ENCODE data around the gene ELP5. TPM values are rescaled to one million over a fixed set of nuclear protein-coding genes. Genes with fewer than 3 reads are reported as not detected.

Gene ELP5
- total and polyA plus RNA-seq, 10 of the 15 experiments (the other 5 are each of a cell fraction or from before 2014, with no cell fraction given), result 41.1 to 109 (median 77.5) TPM

DNA sequence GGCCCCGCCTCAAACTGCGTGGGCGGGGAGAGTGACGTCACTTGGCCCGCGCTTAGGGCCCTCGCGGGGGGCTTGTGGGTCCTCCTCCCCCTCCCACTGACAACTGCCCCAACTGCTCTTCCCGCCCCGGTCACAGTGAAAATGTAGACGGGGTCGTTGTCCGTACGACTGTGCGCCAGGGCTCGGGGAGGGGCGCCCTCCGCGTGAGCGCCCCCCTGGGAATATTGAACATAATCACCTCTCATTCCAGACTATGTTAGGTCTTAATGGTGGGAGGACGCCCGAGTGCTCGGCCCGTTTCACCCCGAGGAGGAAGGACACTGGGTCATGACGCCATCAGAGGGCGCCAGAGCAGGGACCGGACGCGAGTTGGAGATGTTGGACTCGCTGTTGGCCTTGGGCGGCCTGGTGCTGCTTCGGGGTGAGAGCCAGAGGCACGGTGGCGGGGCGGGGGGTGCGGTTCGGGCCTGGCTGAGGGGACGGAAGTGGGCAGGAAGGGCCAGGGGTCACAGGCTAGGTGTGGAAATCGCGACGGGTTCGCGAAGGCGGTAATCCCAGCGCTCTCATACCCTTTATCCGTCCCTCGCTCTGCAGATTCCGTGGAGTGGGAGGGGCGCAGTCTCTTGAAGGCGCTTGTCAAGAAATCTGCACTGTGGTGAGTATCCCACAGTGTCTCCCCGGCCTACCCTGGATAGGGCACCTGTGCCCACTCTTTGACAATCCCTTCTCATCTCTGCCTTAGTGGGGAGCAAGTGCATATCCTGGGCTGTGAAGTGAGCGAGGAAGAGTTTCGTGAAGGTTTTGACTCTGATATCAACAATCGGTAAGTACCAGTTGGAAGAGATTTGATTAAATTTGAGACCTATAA is at the start of gene ELP5 (continued):
- no peak for TF ChIP-seq ZBTB11 (CRISPR knock-in tag; IDR thresholded peaks at IDR 0.05)
- TF ChIP-seq WRNIP1 (IDR thresholded peaks at IDR 0.05; ENCODE audit: borderline replicate concordance, low read depth, low read length), result no peak
- TF ChIP-seq ZZZ3 (IDR thresholded peaks at IDR 0.05; ENCODE audit: control insufficient read depth, insufficient read length, low read depth), result no peak
- peak; percentile 28 for TF ChIP-seq MYC (IDR thresholded peaks at IDR 0.05; ENCODE audit: insufficient read depth, insufficient read length, insufficient replicate concordance, low read length, severe bottlenecking)
- no peak for TF ChIP-seq KAT2A (conservative IDR thresholded peaks at IDR 0.05; ENCODE audit: control insufficient read depth, low read depth, low read length)
- TF ChIP-seq EED (IDR thresholded peaks at IDR 0.05; ENCODE audit: low read depth), result 0 out of 2 replicates have a peak, but pooled peaks have one; percentile 14
- no peak for TF ChIP-seq CHD4 (IDR thresholded peaks at IDR 0.05)
- TF ChIP-seq PRDM15 (CRISPR knock-in tag; IDR thresholded peaks at IDR 0.05), result no peak
- no peak for TF ChIP-seq EZH2 (IDR thresholded peaks at IDR 0.05; ENCODE audit: borderline replicate concordance, control insufficient read depth, low read depth, low read length)
- no peak for TF ChIP-seq SREBF1 (IDR thresholded peaks at IDR 0.05; ENCODE audit: low read length)
- TF ChIP-seq JUNB (IDR thresholded peaks at IDR 0.05), result no peak
- TF ChIP-seq SMC3 (IDR thresholded peaks at IDR 0.05; ENCODE audit: borderline replicate concordance, low read length), result no peak
- no peak for TF ChIP-seq SUZ12 (IDR thresholded peaks at IDR 0.05; ENCODE audit: unreplicated experiment)
- TF ChIP-seq, protein P1, sequence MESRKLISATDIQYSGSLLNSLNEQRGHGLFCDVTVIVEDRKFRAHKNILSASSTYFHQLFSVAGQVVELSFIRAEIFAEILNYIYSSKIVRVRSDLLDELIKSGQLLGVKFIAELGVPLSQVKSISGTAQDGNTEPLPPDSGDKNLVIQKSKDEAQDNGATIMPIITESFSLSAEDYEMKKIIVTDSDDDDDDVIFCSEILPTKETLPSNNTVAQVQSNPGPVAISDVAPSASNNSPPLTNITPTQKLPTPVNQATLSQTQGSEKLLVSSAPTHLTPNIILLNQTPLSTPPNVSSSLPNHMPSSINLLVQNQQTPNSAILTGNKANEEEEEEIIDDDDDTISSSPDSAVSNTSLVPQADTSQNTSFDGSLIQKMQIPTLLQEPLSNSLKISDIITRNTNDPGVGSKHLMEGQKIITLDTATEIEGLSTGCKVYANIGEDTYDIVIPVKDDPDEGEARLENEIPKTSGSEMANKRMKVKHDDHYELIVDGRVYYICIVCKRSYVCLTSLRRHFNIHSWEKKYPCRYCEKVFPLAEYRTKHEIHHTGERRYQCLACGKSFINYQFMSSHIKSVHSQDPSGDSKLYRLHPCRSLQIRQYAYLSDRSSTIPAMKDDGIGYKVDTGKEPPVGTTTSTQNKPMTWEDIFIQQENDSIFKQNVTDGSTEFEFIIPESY (IDR thresholded peaks at IDR 0.05), result no peak
- TF ChIP-seq CEBPB (IDR thresholded peaks at IDR 0.05; ENCODE audit: borderline replicate concordance in 1 of 2, low read depth in 2 of 2, low read length in 2 of 2), result no peak
- peak in 1 of 2 experiments; percentile 76; a peak in 2 of 4 replicates for TF ChIP-seq BHLHE40 (IDR thresholded peaks at IDR 0.05; ENCODE audit: borderline replicate concordance in 1 of 2, low read depth in 2 of 2, low read length in 1 of 2)
- no peak for TF ChIP-seq ESRRA (IDR thresholded peaks at IDR 0.05; ENCODE audit: low read length)
- peak; percentile 93; the same call in 1 of the 2 replicates for TF ChIP-seq PML (IDR thresholded peaks at IDR 0.05; ENCODE audit: low read length)
